IPS-NIHi11 (cell line): ENCODE results near the gene SLC25A11.
A peak's percentile ranks its signal among the peaks of the same experiment; 100 is the strongest.

Experiments used
- DNase-seq: peaks from one replicate; pipeline ENCODE4 v3.0.0; 2012; ENCODE audit warnings: mixed read lengths, low spot score

SLC25A11 gene

DNA sequence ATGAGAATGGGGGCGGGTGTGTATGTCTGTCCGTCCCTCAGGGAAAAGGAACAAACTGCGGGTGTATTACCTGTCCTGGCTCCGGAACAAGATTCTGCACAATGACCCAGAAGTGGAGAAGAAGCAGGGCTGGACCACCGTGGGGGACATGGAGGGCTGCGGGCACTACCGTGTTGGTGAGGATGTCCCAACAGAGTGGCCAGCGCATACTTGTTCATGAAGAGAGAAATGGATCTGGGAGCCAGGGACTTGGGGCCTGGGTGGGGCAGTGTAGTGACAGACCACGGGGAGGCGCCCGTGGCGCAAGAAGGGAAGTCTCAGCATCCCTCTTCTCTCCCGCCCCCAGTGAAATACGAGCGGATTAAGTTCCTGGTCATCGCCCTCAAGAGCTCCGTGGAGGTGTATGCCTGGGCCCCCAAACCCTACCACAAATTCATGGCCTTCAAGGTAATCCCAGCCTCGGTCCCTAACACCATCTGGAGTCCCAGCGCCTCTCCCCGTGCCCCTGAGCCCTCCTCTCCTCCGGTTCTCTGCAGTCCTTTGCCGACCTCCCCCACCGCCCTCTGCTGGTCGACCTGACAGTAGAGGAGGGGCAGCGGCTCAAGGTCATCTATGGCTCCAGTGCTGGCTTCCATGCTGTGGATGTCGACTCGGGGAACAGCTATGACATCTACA is 44.1 kb downstream of the SLC25A11 start:
- peak; percentile 75 for DNase-seq

DNA sequence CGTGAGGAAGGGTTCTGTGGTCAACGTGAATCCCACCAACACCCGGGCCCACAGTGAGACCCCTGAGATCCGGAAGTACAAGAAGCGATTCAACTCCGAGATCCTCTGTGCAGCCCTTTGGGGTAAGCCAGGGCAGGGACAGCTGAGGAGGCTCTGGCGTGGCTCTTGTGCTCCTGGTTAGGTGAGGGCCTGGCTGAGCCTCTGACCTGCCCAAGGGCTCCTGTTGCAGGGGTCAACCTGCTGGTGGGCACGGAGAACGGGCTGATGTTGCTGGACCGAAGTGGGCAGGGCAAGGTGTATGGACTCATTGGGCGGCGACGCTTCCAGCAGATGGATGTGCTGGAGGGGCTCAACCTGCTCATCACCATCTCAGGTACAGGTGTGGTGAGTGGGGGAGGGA is 44.7 kb downstream of the SLC25A11 start:
- no peak for DNase-seq

DNA sequence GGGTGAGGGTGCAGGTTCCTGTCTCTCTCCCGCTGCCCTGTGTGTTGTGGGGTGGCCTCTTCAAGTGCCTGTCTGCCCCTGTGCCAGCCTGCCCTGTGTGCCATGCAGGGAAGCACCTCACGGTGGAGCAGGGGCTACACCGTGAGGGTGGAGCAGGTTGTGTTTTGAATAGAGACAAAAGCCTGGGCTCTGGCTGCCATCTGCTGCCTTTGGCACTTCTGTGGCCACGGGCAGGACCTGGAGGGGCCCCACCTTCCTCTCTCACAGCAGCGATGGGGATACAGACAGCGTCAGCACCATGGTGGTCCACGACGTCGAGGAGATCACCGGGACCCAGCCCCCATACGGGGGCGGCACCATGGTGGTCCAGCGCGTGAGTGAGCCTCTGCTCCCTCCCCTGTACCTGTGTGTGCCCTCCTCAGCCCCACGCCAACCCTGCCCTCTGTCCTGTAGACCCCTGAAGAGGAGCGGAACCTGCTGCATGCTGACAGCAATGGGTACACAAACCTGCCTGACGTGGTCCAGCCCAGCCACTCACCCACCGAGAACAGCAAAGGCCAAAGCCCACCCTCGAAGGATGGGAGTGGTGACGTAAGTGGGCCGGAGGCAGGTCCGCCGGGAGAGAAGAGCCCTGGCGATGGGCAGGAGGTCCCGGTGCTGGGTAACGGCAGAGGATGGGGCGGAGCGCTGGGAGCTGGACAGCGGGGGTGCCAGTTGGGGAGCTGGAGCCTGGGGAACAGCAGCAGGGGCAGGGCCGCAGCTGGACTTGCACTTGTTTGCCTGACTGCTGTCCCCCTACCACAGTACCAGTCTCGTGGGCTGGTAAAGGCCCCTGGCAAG is 45.9 kb downstream of the SLC25A11 start:
- DNase-seq = peak; percentile 3

DNA sequence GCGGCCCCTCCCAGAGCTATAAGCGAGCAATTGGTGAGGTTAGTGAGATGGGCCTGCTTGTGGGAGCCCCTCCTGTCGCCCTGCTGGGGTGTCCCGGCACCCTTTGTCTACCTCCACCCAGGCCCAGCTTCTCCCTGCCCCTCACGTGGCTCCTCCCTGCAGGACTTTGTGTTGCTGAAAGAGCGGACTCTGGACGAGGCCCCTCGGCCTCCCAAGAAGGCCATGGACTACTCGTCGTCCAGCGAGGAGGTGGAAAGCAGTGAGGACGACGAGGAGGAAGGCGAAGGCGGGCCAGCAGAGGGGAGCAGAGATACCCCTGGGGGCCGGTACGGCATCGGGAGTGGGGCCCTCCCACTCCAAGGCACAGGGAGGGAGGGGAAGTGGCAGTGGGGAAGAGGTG is 46.6 kb downstream of the SLC25A11 start:
- DNase-seq = peak; percentile 6

DNA sequence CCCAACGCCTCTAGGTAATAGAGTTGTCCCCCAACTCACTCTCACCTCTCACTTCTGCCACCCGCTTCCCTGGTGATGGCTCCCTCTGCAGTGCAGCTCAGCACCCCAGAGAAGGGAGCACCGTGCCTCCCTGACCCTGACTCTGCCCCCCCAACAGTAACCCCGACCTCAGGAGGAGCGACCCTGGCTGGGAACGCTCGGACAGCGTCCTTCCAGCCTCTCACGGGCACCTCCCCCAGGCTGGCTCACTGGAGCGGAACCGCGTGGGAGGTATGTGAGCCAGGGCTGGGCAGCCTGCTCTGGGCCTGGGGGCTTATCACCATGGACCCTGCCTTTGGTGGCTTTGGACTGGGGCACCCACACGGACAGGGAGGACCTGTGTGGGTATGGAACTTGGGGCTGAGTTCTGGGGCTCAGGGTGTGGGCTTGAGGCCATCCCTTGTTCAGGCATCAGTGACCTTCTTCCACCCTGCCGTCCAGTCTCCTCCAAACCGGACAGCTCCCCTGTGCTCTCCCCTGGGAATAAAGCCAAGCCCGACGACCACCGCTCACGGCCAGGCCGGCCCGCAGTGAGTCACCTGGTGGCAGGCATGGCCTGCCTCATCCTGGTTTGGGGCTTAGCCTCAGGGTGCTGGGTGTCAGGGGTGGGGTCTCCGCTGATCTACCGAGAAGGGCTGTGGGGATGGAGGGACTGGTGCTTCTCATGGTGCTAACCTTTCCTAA is 47.2 kb downstream of the SLC25A11 start:
- DNase-seq = peak; percentile 9

DNA sequence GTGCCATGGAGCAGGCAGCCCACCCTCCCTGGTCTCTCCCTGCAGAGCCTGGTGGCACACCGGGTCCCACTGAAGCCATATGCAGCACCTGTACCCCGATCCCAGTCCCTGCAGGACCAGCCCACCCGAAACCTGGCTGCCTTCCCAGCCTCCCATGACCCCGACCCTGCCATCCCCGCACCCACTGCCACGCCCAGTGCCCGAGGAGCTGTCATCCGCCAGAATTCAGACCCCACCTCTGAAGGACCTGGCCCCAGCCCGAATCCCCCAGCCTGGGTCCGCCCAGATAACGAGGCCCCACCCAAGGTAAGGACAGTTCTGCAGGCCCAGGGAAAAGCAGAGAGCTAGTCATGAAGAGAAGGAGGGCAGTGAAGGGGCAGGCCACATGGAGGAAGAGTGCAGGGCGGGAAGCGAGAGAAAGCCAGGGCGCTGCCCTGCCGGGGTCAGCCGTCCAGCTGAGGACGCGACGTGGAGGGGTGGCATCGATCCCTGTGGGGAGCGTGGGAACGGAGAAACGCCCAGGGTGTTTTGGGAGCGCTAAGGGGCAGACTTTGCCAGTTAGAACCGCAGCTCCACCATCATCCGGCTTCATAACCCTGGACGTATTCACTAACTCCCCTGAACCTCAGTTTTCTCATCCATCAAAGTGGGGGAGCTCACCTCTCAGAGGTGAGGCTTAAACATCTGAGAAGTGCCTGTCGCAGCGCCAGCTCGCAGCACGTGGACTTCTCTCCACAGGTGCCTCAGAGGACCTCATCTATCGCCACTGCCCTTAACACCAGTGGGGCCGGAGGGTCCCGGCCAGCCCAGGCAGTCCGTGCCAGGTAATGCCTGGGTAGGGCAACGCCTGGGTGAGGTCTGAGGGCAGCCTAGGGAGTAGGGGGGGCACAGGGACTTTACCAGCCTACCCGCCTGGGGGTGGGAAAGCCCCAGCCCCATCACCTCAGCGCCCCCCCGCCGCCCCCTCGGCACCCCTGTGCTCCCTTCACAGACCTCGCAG is 48.1 kb downstream of the SLC25A11 start:
- peak; percentile 5 for DNase-seq

DNA sequence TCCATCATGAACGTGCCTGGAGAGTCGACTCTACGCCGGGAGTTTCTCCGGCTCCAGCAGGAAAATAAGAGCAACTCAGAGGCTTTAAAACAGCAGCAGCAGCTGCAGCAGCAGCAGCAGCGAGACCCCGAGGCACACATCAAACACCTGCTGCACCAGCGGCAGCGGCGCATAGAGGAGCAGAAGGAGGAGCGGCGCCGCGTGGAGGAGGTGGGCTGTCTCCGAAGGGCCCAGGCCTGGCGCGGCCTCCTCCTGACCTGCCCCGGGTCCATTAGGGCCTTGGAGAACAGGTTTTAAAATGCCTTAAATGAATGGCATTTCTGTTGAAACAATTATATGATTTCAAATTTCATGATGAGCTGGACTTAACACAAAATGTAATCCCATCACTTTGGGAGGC is 52.3 kb downstream of the SLC25A11 start:
- DNase-seq = no peak
